GM10266 (cell line): Measurements from ENCODE around the gene DGCR6L.

Experiments
- DNase-seq: peaks from one replicate; pipeline ENCODE4 v3.0.0; 2012; ENCODE audit errors: extremely low spot score
- TF ChIP-seq, protein P1 (sequence below): IDR thresholded peaks from 2 replicates; pipeline ENCODE4 v1.5.1; 2012; ENCODE audit warnings: mild to moderate bottlenecking, low read depth; ENCODE audit not compliant: control insufficient read depth, insufficient read depth; ENCODE audit errors: missing control alignments

The DGCR6L gene

DNA sequence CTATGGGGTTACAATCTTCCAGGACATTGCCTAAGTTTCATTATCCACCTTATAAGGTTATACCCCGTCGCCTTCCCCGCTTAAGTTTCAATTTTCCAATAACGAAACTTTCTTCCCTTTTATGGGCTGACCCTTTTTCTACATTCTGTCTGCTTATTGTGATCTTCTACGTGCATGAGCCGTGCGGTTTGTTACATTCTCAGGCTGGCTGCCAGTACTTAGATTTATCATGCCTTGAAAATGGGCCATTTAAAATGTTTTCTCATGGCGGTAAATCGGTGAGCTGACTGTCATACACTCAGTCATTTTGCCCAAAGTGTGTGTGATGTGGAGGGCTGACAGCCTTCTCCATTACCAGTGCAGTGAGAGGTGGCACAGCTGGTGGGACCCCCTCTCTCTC, 23.3 kb downstream of the DGCR6L start:
- TF ChIP-seq, protein P1, sequence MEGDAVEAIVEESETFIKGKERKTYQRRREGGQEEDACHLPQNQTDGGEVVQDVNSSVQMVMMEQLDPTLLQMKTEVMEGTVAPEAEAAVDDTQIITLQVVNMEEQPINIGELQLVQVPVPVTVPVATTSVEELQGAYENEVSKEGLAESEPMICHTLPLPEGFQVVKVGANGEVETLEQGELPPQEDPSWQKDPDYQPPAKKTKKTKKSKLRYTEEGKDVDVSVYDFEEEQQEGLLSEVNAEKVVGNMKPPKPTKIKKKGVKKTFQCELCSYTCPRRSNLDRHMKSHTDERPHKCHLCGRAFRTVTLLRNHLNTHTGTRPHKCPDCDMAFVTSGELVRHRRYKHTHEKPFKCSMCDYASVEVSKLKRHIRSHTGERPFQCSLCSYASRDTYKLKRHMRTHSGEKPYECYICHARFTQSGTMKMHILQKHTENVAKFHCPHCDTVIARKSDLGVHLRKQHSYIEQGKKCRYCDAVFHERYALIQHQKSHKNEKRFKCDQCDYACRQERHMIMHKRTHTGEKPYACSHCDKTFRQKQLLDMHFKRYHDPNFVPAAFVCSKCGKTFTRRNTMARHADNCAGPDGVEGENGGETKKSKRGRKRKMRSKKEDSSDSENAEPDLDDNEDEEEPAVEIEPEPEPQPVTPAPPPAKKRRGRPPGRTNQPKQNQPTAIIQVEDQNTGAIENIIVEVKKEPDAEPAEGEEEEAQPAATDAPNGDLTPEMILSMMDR = no peak
- no peak for DNase-seq

DNA sequence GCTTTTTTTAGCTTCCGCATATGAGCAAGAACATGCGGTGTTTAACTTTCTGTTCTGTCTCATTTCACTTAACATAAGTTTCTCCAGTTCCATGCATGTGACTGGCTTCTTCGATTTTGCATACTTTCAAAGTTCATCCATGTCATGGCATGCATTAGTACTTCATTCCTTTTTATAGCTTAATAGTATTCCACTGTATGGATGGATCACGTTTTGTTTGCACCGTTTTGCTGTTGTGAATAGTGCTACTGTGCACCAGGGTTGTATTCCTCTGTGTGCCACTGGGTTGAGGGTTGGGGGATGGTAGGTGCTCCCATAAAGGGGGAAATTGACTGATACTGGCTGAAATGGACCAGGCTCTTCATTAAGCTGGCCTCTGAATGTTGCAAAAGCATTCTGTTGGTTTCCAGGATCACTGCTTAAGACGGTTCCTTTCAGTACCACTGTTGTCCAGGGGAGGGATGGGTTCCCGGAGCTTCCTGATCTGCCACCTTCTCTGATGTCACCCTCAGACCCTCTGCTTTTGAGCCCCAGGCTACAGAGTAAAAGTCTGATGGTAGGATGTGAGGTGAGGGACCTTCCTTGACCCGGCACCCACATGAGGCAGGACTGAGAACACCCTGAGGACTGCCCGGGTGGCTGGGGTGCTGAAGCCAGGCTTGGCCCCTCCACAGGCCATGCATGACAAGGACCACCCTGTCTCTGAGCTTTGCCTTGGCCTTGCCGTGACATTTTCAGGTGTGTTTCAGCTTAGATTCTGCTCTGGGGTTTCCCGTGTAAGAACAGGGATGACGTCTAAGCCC, 24.4 kb downstream of the DGCR6L start:
- TF ChIP-seq, protein P1 = no peak

DNA sequence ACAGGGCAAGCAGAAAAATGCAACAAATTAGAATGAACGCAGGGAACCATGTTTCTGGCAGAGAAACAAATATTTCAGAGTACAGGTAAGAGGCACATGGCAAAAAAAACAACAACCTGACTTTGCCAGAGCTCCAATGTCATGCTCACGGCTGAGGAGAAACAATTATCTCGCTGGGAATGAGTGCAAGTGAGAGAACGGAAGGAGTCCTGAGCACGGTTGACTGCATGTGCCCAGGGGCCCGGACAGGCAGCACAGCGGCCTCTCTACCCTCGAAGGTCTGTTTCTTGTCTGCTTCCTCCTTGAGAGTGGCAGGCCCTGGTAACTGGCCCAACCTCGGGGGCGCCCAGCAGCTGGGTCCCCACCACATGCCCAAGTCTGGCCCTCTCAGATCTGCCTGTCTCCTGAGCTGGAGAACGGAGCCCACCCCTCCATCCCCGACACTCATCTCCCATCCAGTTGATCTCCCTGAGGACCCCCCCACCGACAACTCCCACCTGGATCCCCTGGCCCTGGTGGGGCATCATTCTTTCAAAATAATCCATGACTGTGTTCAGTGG, 27.1 kb downstream of the DGCR6L start:
- no peak for DNase-seq
- TF ChIP-seq, protein P1 = no peak

More for the DNA sequence above, 24.4 kb downstream of the DGCR6L start:
- DNase-seq = no peak

DNA sequence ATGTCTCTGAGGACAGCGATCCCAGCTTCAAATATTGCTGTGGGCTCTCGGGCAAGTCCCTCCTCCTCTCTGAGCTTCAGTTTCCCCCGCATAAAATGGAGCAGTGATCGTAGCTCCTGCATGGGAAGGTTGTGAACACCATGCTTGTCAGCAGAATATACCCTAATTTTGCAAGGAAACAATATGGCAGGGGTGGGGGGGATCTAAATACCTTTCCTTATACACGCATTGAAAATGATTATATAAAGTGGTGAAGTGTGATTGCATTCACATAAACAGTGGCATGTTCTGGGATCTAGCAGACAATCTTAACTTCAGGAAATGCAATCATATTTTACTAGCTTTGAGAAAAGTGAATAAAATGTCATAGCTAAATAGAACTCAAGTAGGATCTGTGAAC, 27.8 kb downstream of the DGCR6L start:
- TF ChIP-seq, protein P1 = no peak
- no peak for DNase-seq

DNA sequence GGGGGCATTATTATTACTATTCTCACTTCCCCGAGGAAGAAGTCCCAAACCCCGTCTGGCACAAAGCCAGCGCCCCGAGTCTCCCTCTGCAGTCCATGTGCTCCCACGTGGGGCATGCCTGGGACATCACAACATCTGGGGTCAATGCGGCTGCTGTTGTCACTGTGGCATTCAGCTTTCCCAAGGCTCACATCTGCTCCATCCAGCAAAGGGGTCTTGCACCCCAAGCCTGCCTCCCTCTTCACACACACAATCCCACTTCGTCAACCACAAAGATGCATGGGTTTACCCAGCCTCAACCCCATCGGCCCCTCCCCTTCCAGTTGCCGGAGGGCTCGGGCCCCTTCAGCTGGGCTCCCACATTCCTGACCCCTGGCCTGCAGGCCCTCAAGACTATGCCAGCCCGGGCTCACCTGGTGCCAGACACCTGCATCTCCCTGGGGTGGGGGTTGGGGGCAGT, 28.2 kb downstream of the DGCR6L start:
- TF ChIP-seq, protein P1 = no peak
- DNase-seq = no peak

DNA sequence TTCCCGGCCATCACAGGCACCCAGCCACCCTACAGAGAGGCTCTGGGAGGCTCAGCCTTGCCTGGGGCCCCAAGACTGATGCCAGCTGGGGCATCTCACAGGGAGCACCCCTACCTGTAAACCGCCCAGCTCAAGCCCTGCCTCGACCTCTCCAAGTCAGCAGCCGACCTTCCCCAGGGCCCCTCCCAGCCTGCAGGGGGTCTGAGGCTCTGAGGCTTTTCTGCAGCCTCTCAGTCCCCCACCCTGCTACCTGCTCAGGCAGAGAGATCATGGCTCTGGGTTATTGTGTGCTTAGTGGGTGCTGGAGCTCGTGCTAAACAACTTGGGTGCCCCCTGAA, 28.6 kb downstream of the DGCR6L start:
- TF ChIP-seq, protein P1 = no peak
- no peak for DNase-seq

DNA sequence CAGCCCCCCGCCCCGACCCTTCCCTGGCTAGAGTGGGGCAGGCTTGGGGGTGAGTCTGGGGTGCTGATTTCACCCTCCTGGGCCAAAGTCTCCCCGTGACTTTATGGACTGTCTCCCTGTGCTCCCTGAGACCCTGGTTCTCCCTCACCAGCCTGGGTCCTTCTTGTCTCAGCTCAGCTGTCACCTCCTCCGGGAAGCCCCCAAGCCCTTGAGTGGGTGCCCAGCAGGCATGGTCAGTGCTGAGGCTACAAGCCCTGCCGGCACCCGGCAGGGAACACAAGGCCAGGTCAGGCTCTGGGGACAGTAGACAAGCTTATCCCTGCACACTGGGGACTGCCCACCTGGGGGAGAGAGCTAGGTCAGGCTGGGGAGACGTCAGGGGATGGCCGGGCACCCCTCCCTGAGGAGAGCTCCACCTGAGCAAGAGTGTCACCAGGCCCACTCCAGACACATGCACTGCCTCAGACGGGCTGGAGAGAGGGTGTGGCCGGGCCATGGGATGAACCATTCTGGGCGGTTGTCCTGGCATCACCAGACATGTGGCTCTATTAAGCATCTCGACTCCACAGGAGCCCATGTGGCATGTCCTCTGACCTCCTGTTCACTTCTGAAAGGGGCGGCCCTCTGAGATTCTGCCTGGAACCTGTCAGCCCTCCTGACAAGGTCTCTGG, 29.1 kb downstream of the DGCR6L start:
- no peak for DNase-seq
- TF ChIP-seq, protein P1 = no peak
